ENCODE data around the gene CDPF1.

Gene CDPF1

GRCh38 chr22:46259374-46259773 lies 9.3 kb upstream of the CDPF1 start:
- no peak for DNase-seq (ENCODE audit: insufficient read length, low spot score)
- TF ChIP-seq SPI1 (IDR thresholded peaks at IDR 0.05; ENCODE audit: low read depth, low read length) (no peak), TAF1 (IDR thresholded peaks at IDR 0.05; ENCODE audit: low read depth, low read length) (no peak), POU2F2 (IDR thresholded peaks at IDR 0.05; ENCODE audit: low read depth, low read length) (no peak), POLR2A (IDR thresholded peaks at IDR 0.05; ENCODE audit: low read depth, low read length) (no peak), POLR2AphosphoS5 (IDR thresholded peaks at IDR 0.05; ENCODE audit: low read depth, low read length) (no peak), PAX5 (IDR thresholded peaks at IDR 0.05; ENCODE audit: insufficient read depth, low read length, severe bottlenecking) (no peak)
- no peak for FAIRE-seq

- DNase-seq (ENCODE audit: insufficient read length, low spot score) = no peak
- no peak for FAIRE-seq
- TF ChIP-seq SPI1 (IDR thresholded peaks at IDR 0.05; ENCODE audit: low read depth, low read length) (no peak), POU2F2 (IDR thresholded peaks at IDR 0.05; ENCODE audit: low read depth, low read length) (no peak), TAF1 (IDR thresholded peaks at IDR 0.05; ENCODE audit: low read depth, low read length) (no peak)
Observed at GRCh38 chr22:46256358-46256958, 6.4 kb upstream of the CDPF1 start.

GRCh38 chr22:46251816-46252380 lies 1.8 kb upstream of the CDPF1 start:
- DNase-seq (ENCODE audit: insufficient read length, low spot score) (no peak), FAIRE-seq (no peak)
- TF ChIP-seq TAF1 (IDR thresholded peaks at IDR 0.05; ENCODE audit: low read depth, low read length) = no peak
- no peak for TF ChIP-seq PAX5 (IDR thresholded peaks at IDR 0.05; ENCODE audit: insufficient read depth, low read length, severe bottlenecking)
- no peak for TF ChIP-seq SPI1 (IDR thresholded peaks at IDR 0.05; ENCODE audit: low read depth, low read length)
- no peak for TF ChIP-seq POU2F2 (IDR thresholded peaks at IDR 0.05; ENCODE audit: low read depth, low read length)
- no peak for TF ChIP-seq POLR2A (IDR thresholded peaks at IDR 0.05; ENCODE audit: low read depth, low read length)
- TF ChIP-seq POLR2AphosphoS5 (IDR thresholded peaks at IDR 0.05; ENCODE audit: low read depth, low read length) = no peak

GRCh38 chr22:46251266-46251665 lies 1.2 kb upstream of the CDPF1 start:
- peak; percentile 75 for FAIRE-seq
- TF ChIP-seq SPI1 (IDR thresholded peaks at IDR 0.05; ENCODE audit: low read depth, low read length) (no peak), POLR2AphosphoS5 (IDR thresholded peaks at IDR 0.05; ENCODE audit: low read depth, low read length) (no peak), POLR2A (IDR thresholded peaks at IDR 0.05; ENCODE audit: low read depth, low read length) (no peak), TAF1 (IDR thresholded peaks at IDR 0.05; ENCODE audit: low read depth, low read length) (no peak), POU2F2 (IDR thresholded peaks at IDR 0.05; ENCODE audit: low read depth, low read length) (no peak), PAX5 (IDR thresholded peaks at IDR 0.05; ENCODE audit: insufficient read depth, low read length, severe bottlenecking) (no peak)

GRCh38 chr22:46250783-46251125 lies 661 bp upstream of the CDPF1 start:
- no peak for TF ChIP-seq POLR2A (IDR thresholded peaks at IDR 0.05; ENCODE audit: low read depth, low read length)
- TF ChIP-seq SPI1 (IDR thresholded peaks at IDR 0.05; ENCODE audit: low read depth, low read length) = no peak
- TF ChIP-seq PAX5 (IDR thresholded peaks at IDR 0.05; ENCODE audit: insufficient read depth, low read length, severe bottlenecking) = no peak
- no peak for TF ChIP-seq POU2F2 (IDR thresholded peaks at IDR 0.05; ENCODE audit: low read depth, low read length)
- TF ChIP-seq TAF1 (IDR thresholded peaks at IDR 0.05; ENCODE audit: low read depth, low read length) = no peak
- no peak for TF ChIP-seq POLR2AphosphoS5 (IDR thresholded peaks at IDR 0.05; ENCODE audit: low read depth, low read length)
- peak; percentile 44 for DNase-seq (ENCODE audit: insufficient read length, low spot score)
- no peak for FAIRE-seq

More at GRCh38 chr22:46251266-46251665, 1.2 kb upstream of the CDPF1 start:
- DNase-seq (ENCODE audit: insufficient read length, low spot score) = no peak

- no peak for TF ChIP-seq PAX5 (IDR thresholded peaks at IDR 0.05; ENCODE audit: insufficient read depth, low read length, severe bottlenecking)
- TF ChIP-seq SPI1 (IDR thresholded peaks at IDR 0.05; ENCODE audit: low read depth, low read length) = no peak
- no peak for TF ChIP-seq POU2F2 (IDR thresholded peaks at IDR 0.05; ENCODE audit: low read depth, low read length)
- TF ChIP-seq TAF1 (IDR thresholded peaks at IDR 0.05; ENCODE audit: low read depth, low read length) = no peak
- no peak for TF ChIP-seq POLR2AphosphoS5 (IDR thresholded peaks at IDR 0.05; ENCODE audit: low read depth, low read length)
- no peak for TF ChIP-seq POLR2A (IDR thresholded peaks at IDR 0.05; ENCODE audit: low read depth, low read length)
- DNase-seq (ENCODE audit: insufficient read length, low spot score) = no peak
- FAIRE-seq = no peak
Observed at GRCh38 chr22:46247443-46247975, 2.6 kb downstream of the CDPF1 start.

- FAIRE-seq (no peak), DNase-seq (ENCODE audit: insufficient read length, low spot score) (no peak)
- no peak for TF ChIP-seq POLR2AphosphoS5 (IDR thresholded peaks at IDR 0.05; ENCODE audit: low read depth, low read length)
- TF ChIP-seq PAX5 (IDR thresholded peaks at IDR 0.05; ENCODE audit: insufficient read depth, low read length, severe bottlenecking) = no peak
- TF ChIP-seq POLR2A (IDR thresholded peaks at IDR 0.05; ENCODE audit: low read depth, low read length) = no peak
- no peak for TF ChIP-seq SPI1 (IDR thresholded peaks at IDR 0.05; ENCODE audit: low read depth, low read length)
- no peak for TF ChIP-seq POU2F2 (IDR thresholded peaks at IDR 0.05; ENCODE audit: low read depth, low read length)
- no peak for TF ChIP-seq TAF1 (IDR thresholded peaks at IDR 0.05; ENCODE audit: low read depth, low read length)
Observed at GRCh38 chr22:46246178-46246577, 3.9 kb downstream of the CDPF1 start.

GRCh38 chr22:46245511-46245910 lies 4.6 kb downstream of the CDPF1 start:
- DNase-seq (ENCODE audit: insufficient read length, low spot score) (no peak), FAIRE-seq (no peak)
- TF ChIP-seq PAX5 (IDR thresholded peaks at IDR 0.05; ENCODE audit: insufficient read depth, low read length, severe bottlenecking) = no peak
- TF ChIP-seq SPI1 (IDR thresholded peaks at IDR 0.05; ENCODE audit: low read depth, low read length) = no peak
- TF ChIP-seq POU2F2 (IDR thresholded peaks at IDR 0.05; ENCODE audit: low read depth, low read length) = no peak
- TF ChIP-seq POLR2A (IDR thresholded peaks at IDR 0.05; ENCODE audit: low read depth, low read length) = no peak
- no peak for TF ChIP-seq TAF1 (IDR thresholded peaks at IDR 0.05; ENCODE audit: low read depth, low read length)

GRCh38 chr22:46244771-46245170 lies 5.3 kb downstream of the CDPF1 start:
- DNase-seq (ENCODE audit: insufficient read length, low spot score) = no peak
- TF ChIP-seq POLR2A (IDR thresholded peaks at IDR 0.05; ENCODE audit: low read depth, low read length) (no peak), TAF1 (IDR thresholded peaks at IDR 0.05; ENCODE audit: low read depth, low read length) (no peak), PAX5 (IDR thresholded peaks at IDR 0.05; ENCODE audit: insufficient read depth, low read length, severe bottlenecking) (no peak), SPI1 (IDR thresholded peaks at IDR 0.05; ENCODE audit: low read depth, low read length) (no peak), POLR2AphosphoS5 (IDR thresholded peaks at IDR 0.05; ENCODE audit: low read depth, low read length) (no peak), POU2F2 (IDR thresholded peaks at IDR 0.05; ENCODE audit: low read depth, low read length) (no peak)
- no peak for FAIRE-seq
